Loucy (cell line): Measurements from ENCODE around the gene MDN1.

Experiments
- H2AFZ ChIP-seq: fragments of 200-600 bp; sonication (generic); 2 replicates; pipeline ENCODE4 v1.6.0; 2016; ENCODE audit warnings: antibody characterized with exemption, mild to moderate bottlenecking, low read length, moderate library complexity
- H3F3A ChIP-seq: fragments of 200-600 bp; 2 replicates; pipeline ENCODE4 v1.6.0; 2016; ENCODE audit warnings: antibody characterized with exemption, low read depth, mild to moderate bottlenecking
- H3K27me3 ChIP-seq: fragments of 200-600 bp; sonication (generic); 2 replicates; pipeline ENCODE4 v1.6.1; 2014; ENCODE audit warnings: low read length, mild to moderate bottlenecking; ENCODE audit not compliant: insufficient read depth, poor library complexity, severe bottlenecking
- H3K36me3 ChIP-seq: fragments of 200-600 bp; sonication (generic); 2 replicates; pipeline ENCODE4 v1.6.1; 2016; ENCODE audit warnings: low read length; ENCODE audit not compliant: insufficient read depth
- H3K4me1 ChIP-seq: fragments of 200-600 bp; sonication (generic); 2 replicates; pipeline ENCODE4 v1.5.1; 2014; ENCODE audit warnings: low read length, mild to moderate bottlenecking; ENCODE audit not compliant: insufficient read depth, poor library complexity, severe bottlenecking
- H3K4me2 ChIP-seq: fragments of 200-600 bp; sonication (generic); 2 replicates; pipeline ENCODE4 v1.6.0; 2014; ENCODE audit warnings: antibody characterized with exemption, low read length, low read depth, mild to moderate bottlenecking; ENCODE audit not compliant: poor library complexity, severe bottlenecking
- H3K4me3 ChIP-seq: fragments of 200-600 bp; sonication (generic); 2 replicates; pipeline ENCODE4 v1.5.1; 2014; ENCODE audit warnings: low read length, mild to moderate bottlenecking, mixed read lengths; ENCODE audit not compliant: poor library complexity, severe bottlenecking
- H3K79me2 ChIP-seq: fragments of 200-600 bp; sonication (generic); 2 replicates; pipeline ENCODE4 v1.6.1; 2014; ENCODE audit warnings: low read length; ENCODE audit not compliant: insufficient read depth
- H3K9ac ChIP-seq: fragments of 200-600 bp; sonication (generic); 2 replicates; pipeline ENCODE4 v1.6.0; 2014; ENCODE audit warnings: mild to moderate bottlenecking, low read depth, low read length, moderate library complexity; ENCODE audit not compliant: poor library complexity, severe bottlenecking
- H3K9me2 ChIP-seq: fragments of 200-600 bp; sonication (generic); replicated peaks from 2 replicates; pipeline ENCODE4 v1.6.1; 2016; ENCODE audit warnings: low read depth, low read length, mixed read lengths
- H3K9me3 ChIP-seq: fragments of 200-600 bp; sonication (generic); 2 replicates; pipeline ENCODE4 v1.6.1; 2014; ENCODE audit warnings: mild to moderate bottlenecking, antibody characterized with exemption, low read length, low read depth; ENCODE audit not compliant: insufficient read depth
- H4K20me1 ChIP-seq: fragments of 200-600 bp; sonication (generic); 2 replicates; pipeline ENCODE4 v1.6.0; 2014; ENCODE audit warnings: antibody characterized with exemption, low read length, mild to moderate bottlenecking; ENCODE audit not compliant: insufficient read depth, poor library complexity, severe bottlenecking
- EZH2phosphoT487 ChIP-seq: fragments of 200-600 bp; IDR thresholded peaks from 2 replicates; pipeline ENCODE4 v1.6.1; 2018; ENCODE audit warnings: antibody characterized with exemption, mild to moderate bottlenecking, moderate library complexity, borderline replicate concordance
- TF ChIP-seq, protein P1 (sequence below): fragments of 200-600 bp; sonication (generic); conservative IDR thresholded peaks from 2 replicates; pipeline ENCODE4 v1.5.1; 2014; ENCODE audit warnings: mild to moderate bottlenecking, antibody characterized with exemption, low read length

MDN1 gene

DNA sequence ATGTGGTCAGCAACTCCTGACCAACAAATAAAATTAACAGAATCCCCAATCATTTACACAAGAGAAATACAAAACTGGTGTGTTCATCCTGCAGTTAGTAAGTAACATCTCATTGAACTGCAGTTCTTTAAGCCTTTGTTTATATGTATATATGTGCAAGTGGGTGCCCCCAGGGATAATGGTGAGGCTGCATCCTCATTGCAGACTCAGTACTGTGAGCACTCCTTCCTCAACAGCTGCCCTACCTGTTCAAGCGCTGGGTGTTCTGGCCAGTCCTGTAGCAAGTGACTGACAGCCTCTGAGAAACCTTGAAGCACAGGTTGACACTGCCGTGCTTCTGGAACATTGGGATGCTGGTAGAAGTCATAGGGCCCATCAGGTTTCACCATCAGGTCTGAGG, 131.3 kb downstream of the MDN1 start:
- H3K4me3 ChIP-seq = no peak overlapping the region
- peaks cover 86% of the 10 kb centered on the region for H3K36me3 ChIP-seq
- H3K4me2 ChIP-seq = no peak overlapping the region
- no peaks in the 10 kb centered on the region for H4K20me1 ChIP-seq
- no peaks in the 10 kb centered on the region for H3K27me3 ChIP-seq
- no peaks in the 10 kb centered on the region for H3K4me1 ChIP-seq
- no peaks in the 10 kb centered on the region for H3K9me3 ChIP-seq
- H3F3A ChIP-seq = no peaks in the 10 kb centered on the region
- no peak overlapping the region for H3K9ac ChIP-seq
- no peak overlapping the region for H2AFZ ChIP-seq
- no peak for TF ChIP-seq EZH2phosphoT487
- TF ChIP-seq, protein P1, sequence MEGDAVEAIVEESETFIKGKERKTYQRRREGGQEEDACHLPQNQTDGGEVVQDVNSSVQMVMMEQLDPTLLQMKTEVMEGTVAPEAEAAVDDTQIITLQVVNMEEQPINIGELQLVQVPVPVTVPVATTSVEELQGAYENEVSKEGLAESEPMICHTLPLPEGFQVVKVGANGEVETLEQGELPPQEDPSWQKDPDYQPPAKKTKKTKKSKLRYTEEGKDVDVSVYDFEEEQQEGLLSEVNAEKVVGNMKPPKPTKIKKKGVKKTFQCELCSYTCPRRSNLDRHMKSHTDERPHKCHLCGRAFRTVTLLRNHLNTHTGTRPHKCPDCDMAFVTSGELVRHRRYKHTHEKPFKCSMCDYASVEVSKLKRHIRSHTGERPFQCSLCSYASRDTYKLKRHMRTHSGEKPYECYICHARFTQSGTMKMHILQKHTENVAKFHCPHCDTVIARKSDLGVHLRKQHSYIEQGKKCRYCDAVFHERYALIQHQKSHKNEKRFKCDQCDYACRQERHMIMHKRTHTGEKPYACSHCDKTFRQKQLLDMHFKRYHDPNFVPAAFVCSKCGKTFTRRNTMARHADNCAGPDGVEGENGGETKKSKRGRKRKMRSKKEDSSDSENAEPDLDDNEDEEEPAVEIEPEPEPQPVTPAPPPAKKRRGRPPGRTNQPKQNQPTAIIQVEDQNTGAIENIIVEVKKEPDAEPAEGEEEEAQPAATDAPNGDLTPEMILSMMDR = no peak
- H3K79me2 ChIP-seq = no peaks in the 10 kb centered on the region
- H3K9me2 ChIP-seq = no peaks in the 10 kb centered on the region

DNA sequence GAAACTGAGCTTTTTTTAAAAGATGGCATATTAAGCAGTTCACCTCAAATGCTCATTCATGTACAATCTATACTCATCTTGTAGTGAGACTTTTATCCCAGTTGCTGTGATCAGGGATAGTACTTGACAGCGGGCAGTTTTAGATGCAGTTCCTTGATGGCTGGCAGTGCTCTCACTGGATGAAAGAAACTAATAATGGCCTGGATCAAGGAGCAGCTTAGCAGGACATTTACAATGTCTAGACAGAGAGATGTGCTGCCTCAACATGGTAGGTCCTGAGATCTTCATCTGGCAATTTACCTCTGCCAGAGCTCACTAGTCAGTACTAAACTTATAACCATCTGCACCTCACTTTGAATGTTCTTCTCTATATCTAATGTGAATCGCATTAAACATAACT, 134.3 kb downstream of the MDN1 start:
- H3K4me3 ChIP-seq = no peak overlapping the region
- H3K9ac ChIP-seq = no peak overlapping the region
- H3K9me3 ChIP-seq = no peaks in the 10 kb centered on the region
- H3K79me2 ChIP-seq = no peaks in the 10 kb centered on the region
- no peaks in the 10 kb centered on the region for H4K20me1 ChIP-seq
- no peaks in the 10 kb centered on the region for H3K4me1 ChIP-seq
- H3K36me3 ChIP-seq = peaks cover 77% of the 10 kb centered on the region
- no peaks in the 10 kb centered on the region for H3F3A ChIP-seq
- H3K9me2 ChIP-seq = no peaks in the 10 kb centered on the region
- TF ChIP-seq, protein P1 = no peak
- TF ChIP-seq EZH2phosphoT487 = no peak
- no peak overlapping the region for H3K4me2 ChIP-seq
- no peak overlapping the region for H2AFZ ChIP-seq
- no peaks in the 10 kb centered on the region for H3K27me3 ChIP-seq

DNA sequence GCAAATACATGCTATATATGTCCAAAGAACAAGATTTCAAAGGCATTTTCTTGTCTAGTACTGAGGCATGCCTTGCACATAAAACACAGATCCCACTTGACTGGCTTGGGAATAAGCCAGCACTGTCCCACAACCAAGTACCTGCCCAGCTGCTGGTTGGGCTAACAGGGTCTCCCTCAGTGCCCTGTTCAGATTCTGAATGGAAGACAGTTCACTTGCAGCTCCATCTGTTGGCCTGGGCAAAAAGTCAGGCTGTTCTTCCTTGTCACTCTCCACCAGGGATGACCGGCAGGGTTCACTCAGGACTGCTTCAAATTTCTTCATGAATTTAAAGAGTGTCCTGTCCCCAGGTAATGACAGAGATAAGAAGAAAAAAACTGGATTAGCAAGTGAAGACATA, 136.6 kb downstream of the MDN1 start:
- TF ChIP-seq, protein P1 = no peak
- no peak for TF ChIP-seq EZH2phosphoT487
- no peaks in the 10 kb centered on the region for H3K9me3 ChIP-seq
- H3K4me3 ChIP-seq = no peak overlapping the region
- no peaks in the 10 kb centered on the region for H3K4me1 ChIP-seq
- H3K36me3 ChIP-seq = peaks cover 77% of the 10 kb centered on the region
- no peaks in the 10 kb centered on the region for H3F3A ChIP-seq
- no peak overlapping the region for H3K9ac ChIP-seq
- H3K9me2 ChIP-seq = no peaks in the 10 kb centered on the region
- H4K20me1 ChIP-seq = no peaks in the 10 kb centered on the region
- no peak overlapping the region for H2AFZ ChIP-seq
- H3K27me3 ChIP-seq = no peaks in the 10 kb centered on the region
- no peak overlapping the region for H3K4me2 ChIP-seq
- H3K79me2 ChIP-seq = no peaks in the 10 kb centered on the region
